HG03135 (cell line): Measurements from ENCODE around the gene CRHBP.
"Not testable (repeated sequence)": the region's sequence is repeated elsewhere in the genome, so short reads cannot be mapped to it uniquely, and the experiment has no call there.

Source experiments
- ATAC-seq: cut with Tn5 transposase; IDR thresholded peaks from one replicate; pipeline ENCODE4 v1.9.1; 2021; ENCODE audit warnings: mild to moderate bottlenecking, moderate library complexity; ENCODE audit not compliant: unreplicated experiment

Gene CRHBP, protein sequence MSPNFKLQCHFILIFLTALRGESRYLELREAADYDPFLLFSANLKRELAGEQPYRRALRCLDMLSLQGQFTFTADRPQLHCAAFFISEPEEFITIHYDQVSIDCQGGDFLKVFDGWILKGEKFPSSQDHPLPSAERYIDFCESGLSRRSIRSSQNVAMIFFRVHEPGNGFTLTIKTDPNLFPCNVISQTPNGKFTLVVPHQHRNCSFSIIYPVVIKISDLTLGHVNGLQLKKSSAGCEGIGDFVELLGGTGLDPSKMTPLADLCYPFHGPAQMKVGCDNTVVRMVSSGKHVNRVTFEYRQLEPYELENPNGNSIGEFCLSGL

GRCh38 chr5:76952795-76953536 lies at the start of gene CRHBP:
TSS of gene CRHBP (plus strand) at chr5:76953045. CDS start at chr5:76953135, 90 bp downstream.
- no peak for ATAC-seq

GRCh38 chr5:76908166-76908565 lies 44.7 kb upstream of the CRHBP start:
- no peak for ATAC-seq

DNA sequence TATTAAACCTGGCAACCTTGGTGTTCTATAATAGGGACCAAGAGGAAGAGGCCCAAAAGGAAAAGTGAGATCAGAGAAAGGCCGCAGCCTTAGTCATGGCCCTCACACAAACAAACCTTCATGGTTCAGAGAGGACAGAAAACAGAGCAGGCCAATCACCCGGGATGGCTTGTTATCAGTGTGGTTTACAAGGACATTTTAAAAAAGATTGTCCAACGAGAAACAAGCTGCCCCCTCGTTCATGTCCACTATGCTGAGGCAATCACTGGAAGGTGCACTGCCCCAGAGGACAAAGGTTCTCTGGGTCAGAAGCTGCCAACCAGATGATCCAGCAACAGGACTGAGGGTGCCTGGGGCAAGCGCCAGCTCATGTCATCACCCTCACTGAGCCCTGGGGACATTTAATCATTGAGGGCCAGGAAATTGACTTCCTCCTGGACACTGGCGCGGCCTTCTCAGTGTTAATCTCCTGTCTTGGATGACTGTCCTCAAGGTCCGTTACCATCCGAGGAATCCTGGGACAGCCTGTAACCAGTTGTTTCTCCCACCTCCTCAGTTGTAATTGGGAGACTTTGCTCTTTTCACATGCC lies 42.4 kb upstream of the CRHBP start:
- ATAC-seq: not testable (repeated sequence)

- not testable (repeated sequence) for ATAC-seq
These were observed 38.2 kb upstream of the CRHBP start for GRCh38 chr5:76914671-76915070.

DNA sequence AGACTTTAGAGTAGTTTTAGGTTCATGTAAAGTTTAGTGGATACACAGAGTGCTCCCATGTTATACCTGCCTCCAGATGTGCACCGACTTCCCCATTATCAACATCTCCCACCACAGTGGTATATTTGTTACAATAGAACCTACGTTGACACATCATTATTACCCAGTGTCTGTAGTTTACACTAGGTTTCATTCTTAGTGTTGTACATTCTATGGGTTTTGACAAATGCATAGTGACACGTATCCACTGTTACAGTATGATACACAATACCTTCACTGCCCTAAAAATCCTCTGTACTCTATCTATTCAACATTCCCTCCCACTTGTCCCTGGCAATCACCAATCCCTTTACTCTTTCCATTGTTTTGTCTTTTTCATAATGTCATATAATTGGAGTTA lies 34.3 kb upstream of the CRHBP start:
- no peak for ATAC-seq

DNA sequence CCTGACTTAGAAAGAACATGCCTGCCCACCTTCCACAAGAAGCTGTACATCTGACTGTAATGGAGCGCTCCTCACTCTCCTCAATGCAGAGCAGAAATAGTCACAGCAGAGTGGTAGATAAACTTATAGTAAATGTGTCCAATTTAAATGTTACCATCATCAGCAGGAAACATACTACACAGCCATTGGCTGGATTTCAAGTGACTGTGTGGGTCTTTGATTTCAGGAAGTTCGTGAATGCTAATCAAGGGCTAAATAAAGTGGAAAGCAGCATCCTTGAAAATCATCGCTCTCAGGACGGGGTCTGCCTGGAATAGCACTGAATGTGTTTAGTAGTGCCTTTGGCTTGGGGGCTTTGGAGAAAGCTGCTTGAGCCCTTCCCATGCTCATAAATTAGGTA lies 32.4 kb upstream of the CRHBP start:
- ATAC-seq: no peak

DNA sequence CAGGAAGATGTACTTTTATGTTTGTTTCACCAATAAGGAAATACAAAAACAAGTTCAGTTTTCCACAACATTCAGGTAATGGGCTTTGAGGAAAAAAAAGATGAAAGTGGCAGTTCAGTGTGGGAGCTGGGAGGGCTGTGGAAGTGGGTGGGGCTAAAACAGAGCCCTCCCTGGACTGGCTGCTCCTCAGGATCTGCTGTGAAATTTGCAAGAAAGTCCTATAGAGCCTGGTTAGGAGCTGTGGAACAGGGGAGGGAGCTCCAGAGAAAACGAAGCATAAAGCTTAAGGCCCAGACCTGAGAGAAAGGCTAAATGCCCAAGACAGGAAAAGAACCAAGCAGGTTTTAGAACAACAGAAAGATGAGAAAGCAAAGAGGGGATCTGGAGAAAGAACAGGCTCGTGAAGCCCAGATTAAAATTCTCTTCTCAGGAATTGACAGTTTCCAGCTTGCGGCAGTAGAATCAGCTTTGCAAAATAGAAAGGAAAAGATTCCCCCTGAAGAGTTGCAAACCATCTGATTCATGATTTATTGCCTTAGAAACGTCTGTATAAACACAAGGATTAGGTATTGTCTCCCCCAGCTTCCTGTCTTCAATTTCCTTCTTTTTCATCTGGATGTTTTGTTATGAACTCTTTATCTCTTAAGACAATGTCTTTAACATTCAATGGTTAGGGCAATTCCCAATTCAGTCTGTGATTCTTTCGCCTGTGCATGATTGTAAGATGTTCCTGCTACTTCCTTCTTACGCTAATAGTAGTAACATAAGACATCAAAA lies 26.3 kb upstream of the CRHBP start:
- no peak for ATAC-seq

GRCh38 chr5:76927961-76928360 lies 24.9 kb upstream of the CRHBP start:
- no peak for ATAC-seq

- ATAC-seq: no peak
These were observed 22.8 kb upstream of the CRHBP start for GRCh38 chr5:76930083-76930482.

GRCh38 chr5:76938177-76938576 lies 14.7 kb upstream of the CRHBP start:
- ATAC-seq: no peak

DNA sequence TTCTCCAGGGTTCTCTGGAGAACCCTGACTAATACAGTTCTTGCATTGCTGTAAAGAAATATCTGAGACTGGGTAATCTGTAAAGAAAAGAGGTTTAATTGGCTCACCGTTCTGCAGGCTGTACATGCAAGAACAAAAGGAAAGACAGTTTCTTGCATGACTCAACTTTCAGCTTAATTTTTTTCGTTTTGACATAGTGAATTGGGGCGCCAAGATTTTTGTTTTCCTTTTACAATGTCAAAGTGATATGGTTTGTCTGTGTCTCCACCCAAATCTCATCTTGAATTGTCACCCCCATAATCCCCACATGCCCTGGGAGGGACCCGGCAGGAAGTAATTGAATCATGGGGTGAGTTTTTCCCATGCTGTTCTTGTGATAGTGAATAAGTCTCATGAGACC lies 11.8 kb upstream of the CRHBP start:
- no peak for ATAC-seq

DNA sequence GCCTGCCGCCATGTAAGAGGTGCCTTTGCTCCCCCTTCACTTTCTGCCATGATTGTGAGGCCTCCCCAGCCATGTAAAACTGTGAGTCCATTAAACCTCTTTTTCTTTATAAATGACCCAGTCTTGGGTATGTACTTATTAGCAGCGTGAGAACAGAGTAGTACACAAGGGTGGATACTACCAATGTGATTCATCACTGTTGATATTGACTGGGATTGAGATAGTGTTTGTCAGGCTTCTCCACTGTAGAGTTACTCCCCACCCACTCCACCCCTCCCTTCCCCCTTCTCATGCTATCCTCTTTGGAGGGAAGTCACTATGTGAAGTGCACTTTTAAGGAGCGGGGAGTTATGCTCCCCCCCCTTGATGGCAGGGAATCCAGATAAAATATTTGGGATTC lies 11.4 kb upstream of the CRHBP start:
- no peak for ATAC-seq

GRCh38 chr5:76942581-76942980 lies 10.3 kb upstream of the CRHBP start:
- ATAC-seq: no peak

DNA sequence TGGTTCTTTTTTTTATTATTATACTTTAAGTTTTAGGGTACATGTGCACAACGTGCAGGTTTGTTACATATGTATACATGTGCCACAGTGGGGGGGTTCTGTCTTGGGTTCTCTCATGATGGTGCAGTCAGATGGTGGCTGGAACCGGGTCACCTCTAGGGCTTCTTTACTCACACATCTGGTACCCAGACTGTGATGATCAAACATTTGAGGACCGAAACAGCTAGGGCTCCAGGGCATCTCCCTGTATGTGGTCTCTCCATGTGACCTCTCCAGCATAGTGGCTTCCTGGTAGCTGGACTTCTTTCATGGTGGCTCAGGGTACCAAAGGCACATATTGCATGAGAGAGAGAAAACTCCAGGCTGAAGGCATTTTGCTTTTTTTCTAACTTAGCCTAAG lies 9.8 kb upstream of the CRHBP start:
- ATAC-seq: no peak

GRCh38 chr5:76944638-76945037 lies 8.2 kb upstream of the CRHBP start:
- ATAC-seq: no peak

GRCh38 chr5:76945238-76945637 lies 7.6 kb upstream of the CRHBP start:
- not testable (repeated sequence) for ATAC-seq

DNA sequence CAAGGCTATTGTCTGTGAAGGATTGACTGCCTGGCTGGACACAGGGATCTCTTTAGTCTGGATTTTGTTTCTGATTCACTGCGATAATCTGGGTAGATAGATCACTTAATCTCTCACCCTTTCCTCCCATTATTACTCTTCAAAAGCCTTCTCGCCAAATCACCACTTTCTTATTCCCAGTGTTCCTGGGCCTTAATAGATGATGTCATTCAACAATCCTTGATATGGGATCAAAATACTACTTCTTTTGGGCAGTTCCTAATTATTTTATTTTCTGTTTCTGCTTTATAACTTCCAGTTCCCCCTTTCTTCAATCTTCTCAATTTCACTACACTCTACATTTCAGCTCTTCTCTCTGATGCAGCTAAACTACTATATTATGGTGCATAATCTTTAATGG lies 6.8 kb upstream of the CRHBP start:
- no peak for ATAC-seq

GRCh38 chr5:76947082-76947503 lies 5.8 kb upstream of the CRHBP start:
- ATAC-seq: no peak

DNA sequence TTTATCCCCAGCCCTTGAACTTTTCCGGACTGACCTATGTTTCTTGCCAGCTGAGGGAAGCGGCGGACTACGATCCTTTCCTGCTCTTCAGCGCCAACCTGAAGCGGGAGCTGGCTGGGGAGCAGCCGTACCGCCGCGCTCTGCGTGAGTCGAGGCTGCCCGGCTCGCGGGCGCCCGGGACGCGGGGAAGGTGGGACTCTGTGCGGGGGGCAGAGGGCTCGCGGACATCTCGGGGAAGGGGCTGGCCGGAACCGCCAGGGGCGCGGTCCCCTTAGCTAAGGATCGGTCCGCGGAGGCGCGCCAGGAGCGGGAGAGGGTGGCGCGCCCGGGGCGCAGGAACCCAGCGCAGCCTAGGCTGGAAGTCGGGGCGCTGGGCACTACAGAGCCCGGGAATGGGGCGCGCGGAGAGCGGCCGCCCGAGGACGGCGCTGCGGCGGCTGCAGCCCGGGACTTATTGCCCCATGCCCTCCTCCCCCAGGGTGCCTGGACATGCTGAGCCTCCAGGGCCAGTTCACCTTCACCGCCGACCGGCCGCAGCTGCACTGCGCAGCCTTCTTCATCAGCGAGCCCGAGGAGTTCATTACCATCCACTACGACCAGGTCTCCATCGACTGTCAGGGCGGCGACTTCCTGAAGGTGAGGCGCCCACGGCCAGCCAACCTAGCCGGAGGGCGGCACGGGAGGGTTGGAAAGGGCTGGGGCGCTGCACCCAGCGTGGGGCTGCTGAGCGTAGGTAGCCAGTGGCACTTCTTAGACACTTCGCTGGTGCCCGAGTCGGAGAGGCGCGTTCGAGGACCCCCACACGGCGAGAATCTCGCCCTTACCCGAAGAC lies 922 bp downstream of the CRHBP start:
- no peak for ATAC-seq

GRCh38 chr5:76954383-76954763 lies 1.5 kb downstream of the CRHBP start:
- ATAC-seq: no peak
